WTC11 (cell line): ENCODE results near the gene SEC22A. TPM values are rescaled to one million over a fixed set of nuclear protein-coding genes. Genes with fewer than 3 reads are reported as not detected.

ENCODE experiments used
- ATAC-seq: fragments of 200-7000 bp; cut with Tn5 transposase; 2 replicates; pipeline ENCODE4 v1.10.0; 2021; ENCODE audit warnings: mild to moderate bottlenecking, moderate library complexity
- CTCF ChIA-PET: fragments of 300-600 bp; sonication (Branson Sonifier 250); formaldehyde crosslinking; loops from one replicate; lab custom pipeline; 2021; ENCODE audit warnings: antibody characterized with exemption; lab: Charles Lee
- POLR2A ChIA-PET: fragments of 350-600 bp; sonication (Branson Sonifier 250); formaldehyde crosslinking; loops from one replicate; lab custom pipeline; 2021; ENCODE audit warnings: antibody characterized with exemption; lab: Charles Lee
- DNase-seq: peaks from one replicate; pipeline ENCODE4 v3.0.0; 2021; ENCODE audit warnings: low spot score
- H3K27ac Mint-ChIP-seq: 2 replicates; pipeline ENCODE4 v1.8.0; 2021; ENCODE audit warnings: mixed read lengths
- H3K27me3 Mint-ChIP-seq: 2 replicates; pipeline ENCODE4 v1.8.0; 2021; ENCODE audit warnings: low read depth, mild to moderate bottlenecking, moderate library complexity, mixed read lengths
- H3K36me3 Mint-ChIP-seq: 2 replicates; pipeline ENCODE4 v1.8.0; 2021; ENCODE audit warnings: mixed read lengths
- H3K4me1 Mint-ChIP-seq: 2 replicates; pipeline ENCODE4 v1.8.0; 2022; ENCODE audit warnings: mixed read lengths
- H3K4me3 Mint-ChIP-seq: 2 replicates; pipeline ENCODE4 v1.8.0; 2021; ENCODE audit warnings: mild to moderate bottlenecking, moderate library complexity, mixed read lengths
- H3K9me3 Mint-ChIP-seq: 2 replicates; pipeline ENCODE4 v1.8.0; 2021; ENCODE audit warnings: mixed read lengths
- CREB1 ChIP-seq: sonication (generic); formaldehyde crosslinking; IDR thresholded peaks from 2 replicates; pipeline ENCODE4 v1.8.0; 2023; ENCODE audit warnings: mild to moderate bottlenecking, missing genetic modification reagents
- ESRRA ChIP-seq: sonication (generic); formaldehyde crosslinking; IDR thresholded peaks from 2 replicates; pipeline ENCODE4 v1.8.1; 2022; ENCODE audit warnings: mild to moderate bottlenecking, missing genetic modification reagents, borderline replicate concordance
- FOXP1 ChIP-seq: sonication (generic); formaldehyde crosslinking; IDR thresholded peaks from 2 replicates; pipeline ENCODE4 v1.8.0; 2022; ENCODE audit warnings: missing genetic modification reagents, mild to moderate bottlenecking, moderate library complexity, borderline replicate concordance
- GABPB1 ChIP-seq: sonication (generic); formaldehyde crosslinking; IDR thresholded peaks from 2 replicates; pipeline ENCODE4 v1.8.1; 2023; ENCODE audit warnings: mild to moderate bottlenecking, missing genetic modification reagents
- MXD4 ChIP-seq: fragments of 250-450 bp; sonication (Bioruptor Pico); IDR thresholded peaks from 2 replicates; pipeline ENCODE4 v1.8.0; 2021; ENCODE audit warnings: mild to moderate bottlenecking, moderate library complexity, borderline replicate concordance
- RORB ChIP-seq: fragments of 250-450 bp; sonication (Bioruptor Pico); IDR thresholded peaks from 2 replicates; pipeline ENCODE4 v1.9.0; 2021; ENCODE audit warnings: mild to moderate bottlenecking
- TCF7 ChIP-seq: sonication (generic); formaldehyde crosslinking; IDR thresholded peaks from 2 replicates; pipeline ENCODE4 v1.8.0; 2022; ENCODE audit warnings: mild to moderate bottlenecking, low read depth, missing genetic modification reagents, moderate library complexity
- ZNF416 ChIP-seq: fragments of 250-450 bp; sonication (Bioruptor Pico); IDR thresholded peaks from 2 replicates; pipeline ENCODE4 v1.9.0; 2021; ENCODE audit warnings: mild to moderate bottlenecking, inconsistent platforms
- total RNA-seq: library from RNA; stranded (reverse); gene quantifications from 3 replicates; pipeline ENCODE4 v1.2.3, GENCODE V29; 2021
- TF ChIP-seq, protein P1 (sequence below): sonication (generic); formaldehyde crosslinking; conservative IDR thresholded peaks from 2 replicates; pipeline ENCODE4 v1.8.1; 2023; ENCODE audit warnings: mild to moderate bottlenecking, low read depth, missing genetic modification reagents, moderate library complexity
- TF ChIP-seq, protein P2 (sequence below): sonication (generic); formaldehyde crosslinking; IDR thresholded peaks from 2 replicates; pipeline ENCODE4 v1.8.1; 2022; ENCODE audit warnings: low read depth, missing genetic modification reagents, borderline replicate concordance
- TF ChIP-seq, protein P3 (sequence below): sonication (generic); formaldehyde crosslinking; IDR thresholded peaks from 2 replicates; pipeline ENCODE4 v1.8.0; 2022; ENCODE audit warnings: mild to moderate bottlenecking, missing genetic modification reagents
- TF ChIP-seq, protein P4 (sequence below): sonication (generic); formaldehyde crosslinking; IDR thresholded peaks from 2 replicates; pipeline ENCODE4 v1.8.0; 2022; ENCODE audit warnings: missing genetic modification reagents
- TF ChIP-seq, protein P5 (sequence below): sonication (generic); formaldehyde crosslinking; IDR thresholded peaks from 2 replicates; pipeline ENCODE4 v1.8.1; 2022; ENCODE audit warnings: mild to moderate bottlenecking, moderate library complexity, missing genetic modification reagents
- TF ChIP-seq, protein P6 (sequence below): sonication (generic); formaldehyde crosslinking; IDR thresholded peaks from 2 replicates; pipeline ENCODE4 v1.8.1; 2022; ENCODE audit warnings: low read depth, mild to moderate bottlenecking, moderate library complexity, missing genetic modification reagents, borderline replicate concordance
- TF ChIP-seq, protein P7 (sequence below): sonication (generic); formaldehyde crosslinking; IDR thresholded peaks from 2 replicates; pipeline ENCODE4 v1.8.1; 2023; ENCODE audit warnings: mild to moderate bottlenecking, missing genetic modification reagents
- TF ChIP-seq, protein P8 (sequence below): fragments of 250-450 bp; sonication (Bioruptor Pico); IDR thresholded peaks from 2 replicates; pipeline ENCODE4 v1.9.0; 2021; ENCODE audit warnings: moderate library complexity, mild to moderate bottlenecking, inconsistent platforms, borderline replicate concordance
- TF ChIP-seq, protein P9 (sequence below): sonication (generic); formaldehyde crosslinking; IDR thresholded peaks from 2 replicates; pipeline ENCODE4 v1.8.0; 2022; ENCODE audit warnings: mild to moderate bottlenecking, missing genetic modification reagents

Gene SEC22A
- total RNA-seq, 1 experiment from 2014 or later: 12.6 TPM

DNA sequence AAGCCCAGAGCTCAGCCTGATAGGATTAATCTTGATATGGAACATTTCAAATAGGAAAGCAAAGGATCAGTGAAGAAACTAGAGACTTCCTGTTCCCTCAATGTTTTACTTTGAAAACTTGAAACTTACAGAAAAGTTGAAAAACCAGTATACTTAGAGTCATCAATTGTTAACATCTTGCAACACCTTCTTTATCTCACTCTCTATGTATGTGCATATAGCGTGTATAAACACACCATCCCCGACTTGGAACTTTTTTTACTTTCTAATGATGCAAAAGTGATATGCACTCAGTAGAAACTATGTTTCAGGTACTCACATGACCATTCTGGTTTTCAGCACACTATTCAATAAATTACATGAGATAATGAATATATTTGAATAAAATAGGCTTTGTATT, 60.5 kb downstream of the SEC22A start (continued):
- no peak for TF ChIP-seq FOXP1 (CRISPR knock-in tag)

DNA sequence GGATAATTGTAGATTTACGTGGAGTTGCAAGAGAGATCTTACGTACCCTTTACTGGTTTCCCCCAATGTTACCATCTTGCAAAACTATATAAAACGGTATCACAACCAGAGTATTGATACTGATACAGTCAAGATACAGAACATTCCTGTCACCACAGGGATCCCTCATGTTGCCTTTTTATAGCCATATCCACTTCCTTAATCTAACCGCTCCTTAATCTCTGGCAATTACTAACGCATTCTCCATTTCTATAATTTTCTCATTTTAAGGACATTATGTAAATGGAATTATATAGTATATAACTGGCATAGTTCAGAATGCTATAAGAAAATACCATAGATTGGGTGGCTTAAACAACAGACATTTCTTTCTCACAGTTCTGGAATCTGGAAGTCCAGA, 61.1 kb downstream of the SEC22A start:
- no peak for ATAC-seq
- Mint-ChIP-seq H3K9me3 (peaks cover 9% of the 10 kb centered on the region; the same call in 1 of the 2 replicates), H3K27ac (no peak overlapping the region), H3K36me3 (peaks cover 3% of the 10 kb centered on the region; the same call in 1 of the 2 replicates)
- CTCF ChIA-PET: no interaction called here
- POLR2A ChIA-PET: no interaction called here
- DNase-seq: no peak
- TF ChIP-seq ZNF416 (no peak), TCF7 (no peak), CREB1 (CRISPR knock-in tag) (no peak), MXD4 (CRISPR knock-in tag) (no peak), GABPB1 (CRISPR knock-in tag) (no peak), RORB (CRISPR knock-in tag) (no peak), FOXP1 (CRISPR knock-in tag) (no peak), ESRRA (CRISPR knock-in tag) (no peak)
- TF ChIP-seq, protein P1, sequence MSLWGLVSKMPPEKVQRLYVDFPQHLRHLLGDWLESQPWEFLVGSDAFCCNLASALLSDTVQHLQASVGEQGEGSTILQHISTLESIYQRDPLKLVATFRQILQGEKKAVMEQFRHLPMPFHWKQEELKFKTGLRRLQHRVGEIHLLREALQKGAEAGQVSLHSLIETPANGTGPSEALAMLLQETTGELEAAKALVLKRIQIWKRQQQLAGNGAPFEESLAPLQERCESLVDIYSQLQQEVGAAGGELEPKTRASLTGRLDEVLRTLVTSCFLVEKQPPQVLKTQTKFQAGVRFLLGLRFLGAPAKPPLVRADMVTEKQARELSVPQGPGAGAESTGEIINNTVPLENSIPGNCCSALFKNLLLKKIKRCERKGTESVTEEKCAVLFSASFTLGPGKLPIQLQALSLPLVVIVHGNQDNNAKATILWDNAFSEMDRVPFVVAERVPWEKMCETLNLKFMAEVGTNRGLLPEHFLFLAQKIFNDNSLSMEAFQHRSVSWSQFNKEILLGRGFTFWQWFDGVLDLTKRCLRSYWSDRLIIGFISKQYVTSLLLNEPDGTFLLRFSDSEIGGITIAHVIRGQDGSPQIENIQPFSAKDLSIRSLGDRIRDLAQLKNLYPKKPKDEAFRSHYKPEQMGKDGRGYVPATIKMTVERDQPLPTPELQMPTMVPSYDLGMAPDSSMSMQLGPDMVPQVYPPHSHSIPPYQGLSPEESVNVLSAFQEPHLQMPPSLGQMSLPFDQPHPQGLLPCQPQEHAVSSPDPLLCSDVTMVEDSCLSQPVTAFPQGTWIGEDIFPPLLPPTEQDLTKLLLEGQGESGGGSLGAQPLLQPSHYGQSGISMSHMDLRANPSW: no peak
- TF ChIP-seq, protein P2, sequence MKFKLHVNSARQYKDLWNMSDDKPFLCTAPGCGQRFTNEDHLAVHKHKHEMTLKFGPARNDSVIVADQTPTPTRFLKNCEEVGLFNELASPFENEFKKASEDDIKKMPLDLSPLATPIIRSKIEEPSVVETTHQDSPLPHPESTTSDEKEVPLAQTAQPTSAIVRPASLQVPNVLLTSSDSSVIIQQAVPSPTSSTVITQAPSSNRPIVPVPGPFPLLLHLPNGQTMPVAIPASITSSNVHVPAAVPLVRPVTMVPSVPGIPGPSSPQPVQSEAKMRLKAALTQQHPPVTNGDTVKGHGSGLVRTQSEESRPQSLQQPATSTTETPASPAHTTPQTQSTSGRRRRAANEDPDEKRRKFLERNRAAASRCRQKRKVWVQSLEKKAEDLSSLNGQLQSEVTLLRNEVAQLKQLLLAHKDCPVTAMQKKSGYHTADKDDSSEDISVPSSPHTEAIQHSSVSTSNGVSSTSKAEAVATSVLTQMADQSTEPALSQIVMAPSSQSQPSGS (CRISPR knock-in tag): no peak
- TF ChIP-seq, protein P3, sequence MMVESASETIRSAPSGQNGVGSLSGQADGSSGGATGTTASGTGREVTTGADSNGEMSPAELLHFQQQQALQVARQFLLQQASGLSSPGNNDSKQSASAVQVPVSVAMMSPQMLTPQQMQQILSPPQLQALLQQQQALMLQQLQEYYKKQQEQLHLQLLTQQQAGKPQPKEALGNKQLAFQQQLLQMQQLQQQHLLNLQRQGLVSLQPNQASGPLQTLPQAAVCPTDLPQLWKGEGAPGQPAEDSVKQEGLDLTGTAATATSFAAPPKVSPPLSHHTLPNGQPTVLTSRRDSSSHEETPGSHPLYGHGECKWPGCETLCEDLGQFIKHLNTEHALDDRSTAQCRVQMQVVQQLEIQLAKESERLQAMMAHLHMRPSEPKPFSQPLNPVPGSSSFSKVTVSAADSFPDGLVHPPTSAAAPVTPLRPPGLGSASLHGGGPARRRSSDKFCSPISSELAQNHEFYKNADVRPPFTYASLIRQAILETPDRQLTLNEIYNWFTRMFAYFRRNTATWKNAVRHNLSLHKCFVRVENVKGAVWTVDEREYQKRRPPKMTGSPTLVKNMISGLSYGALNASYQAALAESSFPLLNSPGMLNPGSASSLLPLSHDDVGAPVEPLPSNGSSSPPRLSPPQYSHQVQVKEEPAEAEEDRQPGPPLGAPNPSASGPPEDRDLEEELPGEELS (CRISPR knock-in tag): no peak
- TF ChIP-seq, protein P4, sequence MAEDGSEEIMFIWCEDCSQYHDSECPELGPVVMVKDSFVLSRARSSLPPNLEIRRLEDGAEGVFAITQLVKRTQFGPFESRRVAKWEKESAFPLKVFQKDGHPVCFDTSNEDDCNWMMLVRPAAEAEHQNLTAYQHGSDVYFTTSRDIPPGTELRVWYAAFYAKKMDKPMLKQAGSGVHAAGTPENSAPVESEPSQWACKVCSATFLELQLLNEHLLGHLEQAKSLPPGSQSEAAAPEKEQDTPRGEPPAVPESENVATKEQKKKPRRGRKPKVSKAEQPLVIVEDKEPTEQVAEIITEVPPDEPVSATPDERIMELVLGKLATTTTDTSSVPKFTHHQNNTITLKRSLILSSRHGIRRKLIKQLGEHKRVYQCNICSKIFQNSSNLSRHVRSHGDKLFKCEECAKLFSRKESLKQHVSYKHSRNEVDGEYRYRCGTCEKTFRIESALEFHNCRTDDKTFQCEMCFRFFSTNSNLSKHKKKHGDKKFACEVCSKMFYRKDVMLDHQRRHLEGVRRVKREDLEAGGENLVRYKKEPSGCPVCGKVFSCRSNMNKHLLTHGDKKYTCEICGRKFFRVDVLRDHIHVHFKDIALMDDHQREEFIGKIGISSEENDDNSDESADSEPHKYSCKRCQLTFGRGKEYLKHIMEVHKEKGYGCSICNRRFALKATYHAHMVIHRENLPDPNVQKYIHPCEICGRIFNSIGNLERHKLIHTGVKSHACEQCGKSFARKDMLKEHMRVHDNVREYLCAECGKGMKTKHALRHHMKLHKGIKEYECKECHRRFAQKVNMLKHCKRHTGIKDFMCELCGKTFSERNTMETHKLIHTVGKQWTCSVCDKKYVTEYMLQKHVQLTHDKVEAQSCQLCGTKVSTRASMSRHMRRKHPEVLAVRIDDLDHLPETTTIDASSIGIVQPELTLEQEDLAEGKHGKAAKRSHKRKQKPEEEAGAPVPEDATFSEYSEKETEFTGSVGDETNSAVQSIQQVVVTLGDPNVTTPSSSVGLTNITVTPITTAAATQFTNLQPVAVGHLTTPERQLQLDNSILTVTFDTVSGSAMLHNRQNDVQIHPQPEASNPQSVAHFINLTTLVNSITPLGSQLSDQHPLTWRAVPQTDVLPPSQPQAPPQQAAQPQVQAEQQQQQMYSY (CRISPR knock-in tag): no peak
- TF ChIP-seq, protein P5, sequence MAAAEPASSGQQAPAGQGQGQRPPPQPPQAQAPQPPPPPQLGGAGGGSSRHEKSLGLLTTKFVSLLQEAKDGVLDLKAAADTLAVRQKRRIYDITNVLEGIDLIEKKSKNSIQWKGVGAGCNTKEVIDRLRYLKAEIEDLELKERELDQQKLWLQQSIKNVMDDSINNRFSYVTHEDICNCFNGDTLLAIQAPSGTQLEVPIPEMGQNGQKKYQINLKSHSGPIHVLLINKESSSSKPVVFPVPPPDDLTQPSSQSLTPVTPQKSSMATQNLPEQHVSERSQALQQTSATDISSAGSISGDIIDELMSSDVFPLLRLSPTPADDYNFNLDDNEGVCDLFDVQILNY (CRISPR knock-in tag): no peak
- TF ChIP-seq, protein P6, sequence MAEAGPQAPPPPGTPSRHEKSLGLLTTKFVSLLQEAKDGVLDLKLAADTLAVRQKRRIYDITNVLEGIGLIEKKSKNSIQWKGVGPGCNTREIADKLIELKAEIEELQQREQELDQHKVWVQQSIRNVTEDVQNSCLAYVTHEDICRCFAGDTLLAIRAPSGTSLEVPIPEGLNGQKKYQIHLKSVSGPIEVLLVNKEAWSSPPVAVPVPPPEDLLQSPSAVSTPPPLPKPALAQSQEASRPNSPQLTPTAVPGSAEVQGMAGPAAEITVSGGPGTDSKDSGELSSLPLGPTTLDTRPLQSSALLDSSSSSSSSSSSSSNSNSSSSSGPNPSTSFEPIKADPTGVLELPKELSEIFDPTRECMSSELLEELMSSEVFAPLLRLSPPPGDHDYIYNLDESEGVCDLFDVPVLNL (CRISPR knock-in tag): no peak
- TF ChIP-seq, protein P7, sequence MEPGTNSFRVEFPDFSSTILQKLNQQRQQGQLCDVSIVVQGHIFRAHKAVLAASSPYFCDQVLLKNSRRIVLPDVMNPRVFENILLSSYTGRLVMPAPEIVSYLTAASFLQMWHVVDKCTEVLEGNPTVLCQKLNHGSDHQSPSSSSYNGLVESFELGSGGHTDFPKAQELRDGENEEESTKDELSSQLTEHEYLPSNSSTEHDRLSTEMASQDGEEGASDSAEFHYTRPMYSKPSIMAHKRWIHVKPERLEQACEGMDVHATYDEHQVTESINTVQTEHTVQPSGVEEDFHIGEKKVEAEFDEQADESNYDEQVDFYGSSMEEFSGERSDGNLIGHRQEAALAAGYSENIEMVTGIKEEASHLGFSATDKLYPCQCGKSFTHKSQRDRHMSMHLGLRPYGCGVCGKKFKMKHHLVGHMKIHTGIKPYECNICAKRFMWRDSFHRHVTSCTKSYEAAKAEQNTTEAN (CRISPR knock-in tag): no peak
- TF ChIP-seq, protein P8, sequence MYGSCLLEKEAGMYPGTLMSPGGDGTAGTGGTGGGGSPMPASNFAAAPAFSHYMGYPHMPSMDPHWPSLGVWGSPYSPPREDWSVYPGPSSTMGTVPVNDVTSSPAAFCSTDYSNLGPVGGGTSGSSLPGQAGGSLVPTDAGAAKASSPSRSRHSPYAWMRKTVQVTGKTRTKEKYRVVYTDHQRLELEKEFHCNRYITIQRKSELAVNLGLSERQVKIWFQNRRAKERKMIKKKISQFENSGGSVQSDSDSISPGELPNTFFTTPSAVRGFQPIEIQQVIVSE (CRISPR knock-in tag): no peak
- TF ChIP-seq, protein P9, sequence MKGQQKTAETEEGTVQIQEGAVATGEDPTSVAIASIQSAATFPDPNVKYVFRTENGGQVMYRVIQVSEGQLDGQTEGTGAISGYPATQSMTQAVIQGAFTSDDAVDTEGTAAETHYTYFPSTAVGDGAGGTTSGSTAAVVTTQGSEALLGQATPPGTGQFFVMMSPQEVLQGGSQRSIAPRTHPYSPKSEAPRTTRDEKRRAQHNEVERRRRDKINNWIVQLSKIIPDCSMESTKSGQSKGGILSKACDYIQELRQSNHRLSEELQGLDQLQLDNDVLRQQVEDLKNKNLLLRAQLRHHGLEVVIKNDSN (CRISPR knock-in tag): no peak
- TF ChIP-seq, all 79 proteins: peak for 0
- Mint-ChIP-seq H3K4me3 (no peak overlapping the region), H3K27me3 (no peaks in the 10 kb centered on the region), H3K4me1 (peaks cover 4% of the 10 kb centered on the region)
